Superior temporal gyrus (tissue), 1 donor: ENCODE measurements around the gene NR6A1.

ENCODE experiments used
- DNase-seq: peaks from one replicate; pipeline ENCODE4 v3.0.0-alpha.2; 2016; ENCODE audit errors: extremely low spot score

NR6A1 gene

GRCh38 chr9:124724415-124725067 lies 46.6 kb downstream of the NR6A1 start:
- DNase-seq = no peak

GRCh38 chr9:124723352-124723751 lies 47.8 kb downstream of the NR6A1 start:
- DNase-seq = no peak

DNA sequence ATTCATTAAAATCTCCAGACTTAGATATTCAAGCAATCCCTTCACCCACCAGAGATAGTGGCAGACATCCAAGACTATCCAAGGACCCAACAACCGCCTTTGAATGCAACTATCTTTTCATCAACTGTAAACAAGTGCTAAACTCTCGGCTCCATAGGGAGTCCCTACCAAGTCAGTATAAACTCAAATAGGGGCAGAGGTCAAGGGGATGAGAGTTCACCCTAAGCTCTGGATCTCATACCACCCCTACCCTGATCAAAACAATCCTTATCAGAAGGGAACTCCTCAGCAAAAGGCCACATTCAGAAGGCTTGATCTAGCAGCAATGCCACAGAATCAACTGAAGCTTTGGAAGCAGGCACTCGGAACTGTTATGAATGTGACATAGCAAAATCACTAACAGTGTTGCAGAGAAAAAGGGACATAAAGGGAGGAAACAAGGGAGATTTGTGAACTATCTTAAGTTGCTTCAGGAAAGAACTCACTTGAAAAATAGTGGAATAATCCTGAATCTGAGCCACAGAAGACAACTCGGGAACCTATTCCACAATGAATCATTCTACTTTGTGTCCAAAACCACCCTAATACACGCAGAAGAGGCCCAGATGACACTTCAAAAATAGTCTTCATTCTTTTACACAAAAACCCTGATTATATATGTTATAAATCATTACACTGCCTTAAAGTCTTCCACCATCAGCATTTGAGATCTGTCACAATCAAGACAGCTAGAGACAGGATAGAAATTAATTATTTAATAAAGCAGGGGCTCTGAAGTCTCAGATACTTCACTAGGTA lies 49.8 kb downstream of the NR6A1 start:
- DNase-seq = no peak

GRCh38 chr9:124720429-124721108 lies 50.5 kb downstream of the NR6A1 start:
- DNase-seq = no peak

DNA sequence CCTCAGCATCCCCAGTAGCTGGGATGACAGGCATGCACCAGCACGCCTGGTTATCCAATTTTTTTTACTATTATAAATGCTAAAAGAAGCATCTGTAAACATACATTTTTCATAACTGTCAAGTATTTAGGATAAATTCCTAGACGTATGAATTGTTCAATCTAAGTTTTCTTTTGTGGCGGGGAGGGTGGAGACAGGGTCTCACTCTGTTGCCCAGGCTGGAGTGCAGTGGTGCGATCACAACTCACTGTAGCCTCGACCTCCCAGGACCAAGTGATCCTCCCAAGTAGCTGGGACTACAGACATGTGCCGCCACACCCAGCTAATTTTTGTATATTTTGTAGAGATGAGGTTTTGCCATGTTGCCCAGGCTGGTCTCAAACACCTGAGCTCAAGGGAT lies 52.2 kb downstream of the NR6A1 start:
- no peak for DNase-seq

DNA sequence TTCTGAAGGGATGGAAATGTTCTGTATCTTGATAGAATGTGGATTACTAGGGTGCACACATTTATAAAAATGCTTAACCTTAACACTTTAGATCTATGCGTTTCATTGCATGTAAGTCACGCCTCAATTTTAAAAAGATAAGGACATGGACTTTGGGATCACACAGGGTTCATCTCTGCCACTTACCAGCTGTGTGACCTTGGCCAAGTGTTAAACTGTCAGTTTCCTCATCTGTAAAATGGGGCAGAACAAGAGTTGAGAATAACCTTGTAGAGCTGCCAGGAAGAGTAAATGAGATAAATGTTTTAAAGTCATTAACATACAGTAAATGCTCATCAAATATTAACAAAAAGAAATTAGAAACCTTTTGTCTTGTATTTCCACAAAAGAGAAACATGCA lies 53.5 kb downstream of the NR6A1 start:
- no peak for DNase-seq

GRCh38 chr9:124716808-124717207 lies 54.3 kb downstream of the NR6A1 start:
- DNase-seq = no peak

GRCh38 chr9:124710766-124711165 lies 60.3 kb downstream of the NR6A1 start:
- no peak for DNase-seq

- no peak for DNase-seq
Observed at GRCh38 chr9:124709292-124709690, 61.8 kb downstream of the NR6A1 start.

- no peak for DNase-seq
Observed at GRCh38 chr9:124708633-124709291, 62.3 kb downstream of the NR6A1 start.

- no peak for DNase-seq
Observed at GRCh38 chr9:124708074-124708473, 63.0 kb downstream of the NR6A1 start.

DNA sequence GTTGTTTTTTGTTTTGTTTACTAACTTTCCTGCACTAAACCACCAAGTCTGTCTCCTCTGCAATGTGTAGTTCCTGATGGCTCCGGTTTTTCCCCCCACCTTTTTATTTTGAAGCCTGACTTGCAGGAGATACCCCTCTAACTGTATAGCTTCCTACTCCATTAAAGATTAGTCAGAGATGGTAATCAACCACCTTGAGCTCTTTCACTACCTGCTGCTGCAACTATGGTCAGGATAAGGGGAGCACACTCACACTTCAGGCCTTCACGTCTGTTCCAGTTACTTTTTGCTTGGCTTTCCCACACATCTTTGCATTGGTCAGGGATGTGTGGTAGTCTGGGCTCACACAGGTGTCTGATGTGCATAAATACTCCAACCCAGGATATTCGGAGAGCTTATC lies 63.4 kb downstream of the NR6A1 start:
- no peak for DNase-seq

DNA sequence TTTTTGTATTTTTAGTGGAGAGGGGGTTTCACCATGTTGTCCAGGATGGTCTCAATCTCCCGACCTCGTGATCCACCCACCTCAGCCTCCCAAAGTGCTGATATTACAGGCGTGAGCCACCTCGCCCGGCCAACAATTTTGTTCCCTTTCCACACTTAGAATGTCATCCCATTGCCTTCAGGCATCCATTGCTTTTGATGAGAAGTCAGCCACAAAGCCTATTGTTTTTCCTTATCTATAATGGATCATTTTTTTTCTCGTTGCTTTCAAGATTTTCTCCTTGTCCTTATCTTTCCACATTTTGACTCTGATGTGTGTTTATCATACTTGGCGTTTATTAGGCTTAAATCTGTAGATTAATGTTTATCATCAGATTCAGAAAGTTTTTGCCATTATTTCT lies 64.4 kb downstream of the NR6A1 start:
- DNase-seq = no peak

- DNase-seq = no peak
Observed at GRCh38 chr9:124699575-124699974, 71.5 kb downstream of the NR6A1 start.

DNA sequence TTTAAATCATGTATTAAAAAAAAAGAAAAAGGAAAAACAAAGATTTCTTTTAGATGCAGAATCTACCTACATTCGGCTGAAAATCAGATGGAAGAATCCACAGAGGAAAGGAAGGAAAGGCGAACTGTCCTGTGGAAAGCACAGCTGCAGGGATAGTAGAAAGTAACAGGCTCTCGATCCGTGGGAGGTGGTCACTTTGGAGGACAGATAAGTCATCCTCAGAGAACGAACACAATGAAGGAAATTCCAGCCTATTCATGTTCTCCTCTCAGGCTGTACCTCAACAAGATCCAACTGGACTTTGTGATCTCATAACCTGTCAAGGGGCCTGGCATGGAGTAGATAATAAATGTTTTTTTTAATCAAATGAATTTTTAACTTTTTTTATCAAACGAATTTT lies 72.8 kb downstream of the NR6A1 start:
- DNase-seq = no peak

DNA sequence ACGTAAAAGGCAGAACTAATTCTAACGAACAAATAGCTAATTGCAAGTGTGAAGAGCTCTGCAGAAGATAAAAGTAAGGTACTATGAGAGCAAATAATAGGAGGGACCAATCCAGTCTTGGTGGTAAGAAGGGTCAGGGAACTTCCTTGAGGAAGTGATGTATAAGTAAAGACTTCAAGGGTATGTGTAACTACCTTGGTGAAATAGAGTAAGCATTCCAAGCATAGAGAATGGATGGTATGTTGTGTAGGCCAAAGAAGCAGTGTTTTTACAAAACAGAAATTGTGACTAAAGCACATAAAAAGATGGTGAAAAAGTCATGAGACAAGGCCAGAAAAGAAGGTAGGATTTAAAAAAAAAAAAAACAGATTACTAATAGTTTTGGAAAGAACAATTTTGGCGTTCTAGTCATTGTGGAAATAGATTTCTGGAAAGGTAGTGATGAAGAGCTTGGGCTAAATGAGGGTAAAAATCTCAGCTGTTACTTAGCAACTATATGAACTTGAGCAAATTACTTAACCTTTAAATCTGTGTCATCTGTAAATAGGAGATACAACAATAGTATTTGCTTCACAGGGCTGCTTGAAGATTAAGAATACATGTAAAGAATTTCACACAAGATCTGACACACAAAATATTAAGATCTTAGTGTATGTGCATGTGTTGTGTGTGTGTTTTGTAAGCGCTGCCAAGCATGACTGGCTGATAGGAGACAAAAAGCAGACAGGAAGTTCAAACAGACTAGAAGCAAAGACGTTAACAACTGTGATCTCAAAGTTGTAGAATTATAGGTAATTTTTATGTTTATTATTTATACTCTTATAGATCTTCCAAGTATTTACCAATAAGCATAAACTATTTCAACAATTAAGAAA lies 73.5 kb downstream of the NR6A1 start:
- DNase-seq = no peak

DNA sequence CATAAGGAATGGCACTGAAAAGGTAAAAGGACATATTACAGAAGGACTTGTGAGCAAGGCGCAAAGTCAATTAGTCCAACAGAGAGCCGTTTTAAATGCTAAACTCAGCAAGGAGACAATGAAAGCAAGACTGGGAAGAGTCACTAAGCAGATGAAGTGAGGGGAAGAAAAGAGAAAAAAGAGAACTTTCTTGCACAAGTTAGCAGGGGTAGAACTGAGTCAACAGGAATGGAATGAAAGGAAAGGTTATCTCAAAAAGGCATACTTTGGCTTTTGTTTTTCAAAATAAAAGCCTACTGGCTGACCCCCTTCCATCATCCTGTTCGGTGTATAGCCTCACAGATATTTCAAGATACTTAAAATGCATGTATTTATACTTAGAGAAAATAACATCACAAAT lies 75.0 kb downstream of the NR6A1 start:
- no peak for DNase-seq

DNA sequence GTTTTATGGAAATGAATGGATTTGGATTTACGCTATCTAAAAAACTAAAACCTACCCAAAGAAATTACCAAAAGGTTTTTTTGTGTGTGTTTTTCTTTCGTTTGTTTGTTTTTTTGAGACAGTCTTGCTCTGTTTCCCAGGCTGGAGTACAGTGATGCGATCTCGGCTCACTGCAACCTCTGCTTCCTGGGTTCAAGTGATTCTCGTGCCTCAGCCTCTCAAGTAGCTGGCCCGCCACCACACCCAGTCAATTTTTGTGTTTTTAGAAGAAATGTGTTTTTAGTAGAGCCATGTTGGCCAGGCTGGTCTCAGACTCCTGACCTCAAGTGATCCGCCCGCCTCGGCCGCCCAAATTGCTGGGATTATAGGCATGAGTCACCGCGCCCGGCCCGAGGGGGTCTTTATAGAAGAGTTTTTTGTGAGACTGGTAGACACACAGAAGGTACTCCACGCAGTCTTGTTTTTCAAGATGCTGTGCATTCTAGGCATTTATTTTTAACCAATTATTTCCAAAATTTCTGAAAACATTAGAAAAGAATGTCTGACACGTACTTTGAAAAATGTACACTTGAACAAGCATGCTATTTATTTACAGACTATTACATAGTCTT lies 75.7 kb downstream of the NR6A1 start:
- no peak for DNase-seq

- no peak for DNase-seq
Observed at GRCh38 chr9:124694414-124695279, 76.5 kb downstream of the NR6A1 start.

DNA sequence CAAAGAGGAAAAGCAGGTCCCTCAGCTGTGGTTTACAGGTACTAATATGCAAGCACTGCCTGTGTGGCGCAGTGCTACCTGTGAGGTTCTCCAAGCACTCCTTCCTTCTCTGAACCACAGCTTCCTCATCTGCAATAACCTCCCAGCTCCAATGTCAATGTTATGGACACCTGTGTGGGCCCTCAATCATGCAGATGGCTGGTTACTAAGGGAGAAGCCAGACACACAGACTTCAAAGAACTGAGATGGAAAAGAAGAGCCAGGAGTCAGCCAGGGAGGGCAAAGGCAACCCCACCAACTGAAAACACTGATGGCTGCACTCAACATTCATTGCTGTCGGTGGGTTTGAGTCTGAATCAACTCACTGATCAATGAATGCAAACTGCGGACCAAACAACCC lies 77.7 kb downstream of the NR6A1 start:
- DNase-seq = no peak
